ENCODE measurements around the gene LYRM9.

- TF ChIP-seq, protein P1, sequence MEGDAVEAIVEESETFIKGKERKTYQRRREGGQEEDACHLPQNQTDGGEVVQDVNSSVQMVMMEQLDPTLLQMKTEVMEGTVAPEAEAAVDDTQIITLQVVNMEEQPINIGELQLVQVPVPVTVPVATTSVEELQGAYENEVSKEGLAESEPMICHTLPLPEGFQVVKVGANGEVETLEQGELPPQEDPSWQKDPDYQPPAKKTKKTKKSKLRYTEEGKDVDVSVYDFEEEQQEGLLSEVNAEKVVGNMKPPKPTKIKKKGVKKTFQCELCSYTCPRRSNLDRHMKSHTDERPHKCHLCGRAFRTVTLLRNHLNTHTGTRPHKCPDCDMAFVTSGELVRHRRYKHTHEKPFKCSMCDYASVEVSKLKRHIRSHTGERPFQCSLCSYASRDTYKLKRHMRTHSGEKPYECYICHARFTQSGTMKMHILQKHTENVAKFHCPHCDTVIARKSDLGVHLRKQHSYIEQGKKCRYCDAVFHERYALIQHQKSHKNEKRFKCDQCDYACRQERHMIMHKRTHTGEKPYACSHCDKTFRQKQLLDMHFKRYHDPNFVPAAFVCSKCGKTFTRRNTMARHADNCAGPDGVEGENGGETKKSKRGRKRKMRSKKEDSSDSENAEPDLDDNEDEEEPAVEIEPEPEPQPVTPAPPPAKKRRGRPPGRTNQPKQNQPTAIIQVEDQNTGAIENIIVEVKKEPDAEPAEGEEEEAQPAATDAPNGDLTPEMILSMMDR (IDR thresholded peaks at IDR 0.05), result no peak
- no peak for TF ChIP-seq POLR2AphosphoS5 (IDR thresholded peaks at IDR 0.05)
Observed at GRCh38 chr17:27898096-27898495, 4.9 kb upstream of the LYRM9 start.
